Measurements from ENCODE around the gene ACVR2B. TPM values are rescaled to one million over a fixed set of nuclear protein-coding genes. Genes with fewer than 3 reads are reported as not detected.

ACVR2B gene
- total and polyA plus RNA-seq, 3 experiments from 2014 or later = 0.43 to 6.0 (median 5.5) TPM

DNA sequence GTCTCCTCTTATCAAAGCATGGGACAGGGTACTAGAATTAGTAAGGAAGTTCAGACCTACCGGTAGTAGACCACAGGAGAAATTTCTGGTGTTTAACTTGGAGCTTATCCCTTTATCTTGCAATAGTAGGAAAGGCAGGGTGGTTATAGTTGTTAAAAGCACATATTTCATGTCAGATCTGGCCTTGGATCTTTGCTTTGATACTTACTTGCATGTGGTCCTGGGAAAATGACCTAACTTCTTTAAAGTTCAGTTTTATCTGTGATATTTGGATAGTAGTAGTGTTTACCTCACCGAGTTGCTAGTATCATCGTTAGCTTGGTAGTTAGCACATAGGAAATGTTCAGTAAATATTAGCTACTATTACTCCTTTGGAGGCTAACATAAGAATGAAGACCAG is 57.9 kb downstream of the ACVR2B start:
- Mint-ChIP-seq H3K27ac (peak overlapping the region in 1 of 8 donors; percentile 8), H3K27me3 (no peaks in the 10 kb centered on the region), H3K4me1 (peaks cover 0 to 4% (median 0%) of the 10 kb centered on the region in 3 donors), H3K36me3 (peaks cover 10 to 64% (median 23%) of the 10 kb centered on the region in 3 donors), H3K9me3 (no peaks in the 10 kb centered on the region), H3K4me3 (no peak overlapping the region)
- ChIA-PET POLR2A (no interaction called here), CTCF (interaction anchor here (1.3 to 1.6 kb wide), 2 partner anchors 10 to 140 kb away, joined by 5 to 9 read pairs; no protein-coding TSS in a partner anchor)
- Histone ChIP-seq H3K4me1 (ENCODE audit: insufficient read depth, low read length) (no peaks in the 10 kb centered on the region), H3K9me3 (ENCODE audit: low read length) (no peaks in the 10 kb centered on the region), H3K4me3 (ENCODE audit: low read length) (no peak overlapping the region), H3K27ac (ENCODE audit: low read depth, low read length) (no peak overlapping the region), H3K27me3 (ENCODE audit: insufficient read depth, low read length, poor library complexity, severe bottlenecking) (no peaks in the 10 kb centered on the region), H3K36me3 (ENCODE audit: insufficient read depth, low read length) (no peaks in the 10 kb centered on the region)
- DNase-seq = no peak

DNA sequence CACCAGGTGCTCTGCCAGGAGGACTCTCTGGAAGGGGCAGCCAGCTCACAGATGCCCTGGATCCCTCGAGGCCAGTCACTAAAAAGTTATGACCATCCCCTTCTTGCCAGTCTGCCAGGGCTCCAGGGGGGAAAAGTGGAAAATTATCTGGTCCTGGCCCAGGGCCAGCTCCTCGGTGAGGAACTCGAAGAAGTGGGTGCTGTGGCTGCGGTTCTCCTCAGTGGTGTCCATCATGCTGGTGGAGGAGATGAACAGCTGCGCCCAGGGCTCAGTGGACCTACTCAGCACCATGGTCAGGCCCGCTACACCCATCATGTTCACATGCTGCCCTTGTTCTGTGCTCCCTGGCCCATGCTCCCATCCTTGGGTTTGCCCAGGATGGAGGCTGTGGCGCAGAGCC is 61.7 kb downstream of the ACVR2B start:
- Histone ChIP-seq H3K36me3 (ENCODE audit: insufficient read depth, low read length) (no peaks in the 10 kb centered on the region), H3K4me1 (ENCODE audit: insufficient read depth, low read length) (peaks cover 17% of the 10 kb centered on the region), H3K9me3 (ENCODE audit: low read length) (no peaks in the 10 kb centered on the region), H3K27me3 (ENCODE audit: insufficient read depth, low read length, poor library complexity, severe bottlenecking) (no peaks in the 10 kb centered on the region), H3K27ac (ENCODE audit: low read depth, low read length) (no peak overlapping the region), H3K4me3 (ENCODE audit: low read length) (no peak overlapping the region)
- CTCF ChIA-PET = no interaction called here
- Mint-ChIP-seq H3K4me1 (peaks cover 22 to 26% (median 26%) of the 10 kb centered on the region in 3 donors), H3K9me3 (no peaks in the 10 kb centered on the region), H3K36me3 (peaks cover 4 to 47% (median 14%) of the 10 kb centered on the region in 3 donors), H3K27me3 (no peaks in the 10 kb centered on the region), H3K4me3 (no peak overlapping the region), H3K27ac (no peak overlapping the region)
- POLR2A ChIA-PET = no interaction called here
- no peak for DNase-seq

DNA sequence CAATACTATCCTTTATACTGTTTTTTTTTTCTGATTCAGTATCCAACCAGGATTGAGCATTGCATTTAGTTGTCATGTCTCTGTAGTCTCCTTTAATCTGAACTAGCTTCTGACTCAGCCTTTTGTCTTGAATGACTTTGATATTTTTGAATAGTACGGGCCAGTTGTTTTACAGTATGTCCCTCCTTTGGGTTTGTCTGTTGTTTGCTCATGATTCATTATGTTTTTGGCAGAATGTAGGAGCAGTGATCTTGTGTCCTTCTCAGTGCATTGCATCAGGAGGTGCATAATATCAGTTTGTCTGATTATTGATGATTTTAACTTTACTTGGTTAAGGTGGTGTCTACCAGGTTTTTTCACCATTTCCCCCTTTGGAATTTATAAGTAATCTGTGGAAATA is 63.0 kb downstream of the ACVR2B start:
- Histone ChIP-seq H3K4me1 (ENCODE audit: insufficient read depth, low read length) (peaks cover 27% of the 10 kb centered on the region), H3K36me3 (ENCODE audit: insufficient read depth, low read length) (no peaks in the 10 kb centered on the region), H3K27ac (ENCODE audit: low read depth, low read length) (no peak overlapping the region), H3K4me3 (ENCODE audit: low read length) (no peak overlapping the region), H3K9me3 (ENCODE audit: low read length) (no peaks in the 10 kb centered on the region), H3K27me3 (ENCODE audit: insufficient read depth, low read length, poor library complexity, severe bottlenecking) (no peaks in the 10 kb centered on the region)
- Mint-ChIP-seq H3K4me1 (peaks cover 33 to 39% (median 39%) of the 10 kb centered on the region in 3 donors), H3K9me3 (no peaks in the 10 kb centered on the region), H3K36me3 (peaks cover 1 to 38% (median 14%) of the 10 kb centered on the region in 3 donors), H3K27me3 (no peaks in the 10 kb centered on the region), H3K27ac (peak overlapping the region in 1 of 8 donors; percentile 21), H3K4me3 (no peak overlapping the region)
- CTCF ChIA-PET = no interaction called here
- DNase-seq = no peak
- POLR2A ChIA-PET = no interaction called here

DNA sequence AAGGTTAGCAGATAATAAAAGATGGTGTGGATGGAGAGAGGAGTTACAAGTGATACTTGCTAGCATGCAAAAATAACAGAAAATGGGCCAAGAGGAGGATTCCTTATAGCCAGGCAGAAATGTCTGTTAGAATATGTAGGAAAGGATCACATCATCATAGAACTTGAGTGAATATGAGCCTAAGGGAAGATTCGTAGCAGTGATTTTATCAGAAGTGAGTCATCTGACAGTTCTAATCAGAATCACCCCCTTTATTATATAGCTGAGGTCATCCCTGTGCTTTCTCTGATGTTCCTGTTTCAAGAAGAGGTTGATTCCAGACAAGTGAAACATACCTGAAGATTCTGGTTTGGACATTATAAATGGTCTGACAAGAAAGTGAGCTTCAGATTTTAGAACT is 65.3 kb downstream of the ACVR2B start:
- Histone ChIP-seq H3K4me3 (ENCODE audit: low read length) (no peak overlapping the region), H3K9me3 (ENCODE audit: low read length) (no peaks in the 10 kb centered on the region), H3K4me1 (ENCODE audit: insufficient read depth, low read length) (peaks cover 27% of the 10 kb centered on the region), H3K27ac (ENCODE audit: low read depth, low read length) (no peak overlapping the region), H3K36me3 (ENCODE audit: insufficient read depth, low read length) (no peaks in the 10 kb centered on the region), H3K27me3 (ENCODE audit: insufficient read depth, low read length, poor library complexity, severe bottlenecking) (no peaks in the 10 kb centered on the region)
- H3K4me3 Mint-ChIP-seq = peak overlapping the region in 2 of 7 donors; percentile 13 to 73
- DNase-seq = no peak
- peak overlapping the region; percentile 57 to 98 (median 85) for H3K27ac Mint-ChIP-seq
- H3K4me1 Mint-ChIP-seq = peaks cover 33 to 43% (median 39%) of the 10 kb centered on the region in 3 donors
- no peaks in the 10 kb centered on the region for H3K27me3 Mint-ChIP-seq
- H3K9me3 Mint-ChIP-seq = no peaks in the 10 kb centered on the region
- peaks cover 0 to 37% (median 7%) of the 10 kb centered on the region in 3 donors for H3K36me3 Mint-ChIP-seq
- CTCF ChIA-PET = interaction anchor here (1.0 to 6.1 kb wide), 3 partner anchors 17 to 135 kb away, joined by 3 to 79 read pairs (median 6); no protein-coding TSS in a partner anchor
- POLR2A ChIA-PET = interaction anchor here (0.7 kb wide), 1 partner anchor 22 kb away, joined by 3 read pairs; no protein-coding TSS in a partner anchor

DNA sequence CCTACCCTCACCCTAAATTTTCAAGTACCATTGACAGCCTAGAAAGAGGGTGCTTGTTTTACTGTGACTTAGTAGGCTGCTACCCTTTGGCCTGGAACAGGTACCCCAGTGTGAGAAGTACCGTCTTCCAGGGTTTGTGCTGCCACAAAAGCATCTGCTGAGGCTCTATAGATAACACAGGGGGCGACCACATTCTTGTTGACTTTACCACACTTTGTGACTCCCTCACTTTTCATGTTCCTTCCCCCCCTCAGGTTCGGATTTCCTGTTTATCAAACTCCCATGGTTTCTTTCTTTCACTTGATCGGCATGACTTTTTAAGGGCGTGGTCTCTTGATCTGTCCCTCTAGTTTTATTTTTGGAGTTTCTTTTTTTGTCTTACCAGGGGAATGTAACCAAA is 66.0 kb downstream of the ACVR2B start:
- Histone ChIP-seq H3K27me3 (ENCODE audit: insufficient read depth, low read length, poor library complexity, severe bottlenecking) (no peaks in the 10 kb centered on the region), H3K27ac (ENCODE audit: low read depth, low read length) (no peak overlapping the region), H3K4me1 (ENCODE audit: insufficient read depth, low read length) (peaks cover 27% of the 10 kb centered on the region), H3K36me3 (ENCODE audit: insufficient read depth, low read length) (no peaks in the 10 kb centered on the region), H3K9me3 (ENCODE audit: low read length) (no peaks in the 10 kb centered on the region), H3K4me3 (ENCODE audit: low read length) (peak overlapping the region; percentile 1)
- DNase-seq = peak in 3 of 5 donors; percentile 55 to 72 (median 63)
- Mint-ChIP-seq H3K9me3 (no peaks in the 10 kb centered on the region), H3K4me1 (peaks cover 33 to 43% (median 39%) of the 10 kb centered on the region in 3 donors), H3K27ac (peak overlapping the region; percentile 57 to 98 (median 85)), H3K4me3 (peak overlapping the region; percentile 11 to 73 (median 60)), H3K27me3 (no peaks in the 10 kb centered on the region), H3K36me3 (peaks cover 2 to 39% (median 9%) of the 10 kb centered on the region in 3 donors)
- POLR2A ChIA-PET = no interaction called here
- CTCF ChIA-PET = interaction anchor here (2.0 to 6.1 kb wide), 4 partner anchors 20 to 134 kb away, joined by 4 to 79 read pairs (median 14); partner anchors contain the start of gene EXOG

DNA sequence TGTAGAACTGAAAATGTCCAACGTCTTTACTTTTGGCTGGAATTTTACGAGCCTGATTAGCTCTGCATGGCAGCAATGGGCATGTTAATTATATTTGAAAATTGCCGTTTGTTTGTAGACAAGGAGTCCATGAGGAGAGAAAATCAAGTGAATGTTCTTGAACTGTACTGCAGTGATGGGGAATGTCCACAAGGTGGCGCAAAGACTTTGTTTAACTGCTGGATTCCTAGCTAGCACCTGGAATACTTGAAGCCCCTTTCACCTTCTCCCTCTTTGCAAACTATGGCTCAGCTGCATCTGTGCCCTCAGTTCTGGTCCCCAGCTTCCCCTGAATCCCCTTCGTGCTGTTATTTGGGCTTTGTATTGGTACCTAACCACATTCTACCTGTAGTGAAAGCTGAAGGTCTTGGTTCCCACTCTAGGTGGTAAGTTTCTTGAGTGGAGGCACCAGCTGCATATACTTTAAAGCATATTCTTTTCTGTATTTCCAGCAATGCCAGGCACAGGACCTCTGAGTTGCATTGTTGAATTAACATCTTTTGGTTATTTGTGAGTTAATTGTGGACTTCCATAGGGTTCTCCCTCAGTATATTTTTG is 67.8 kb downstream of the ACVR2B start:
- H3K27ac Mint-ChIP-seq = peak overlapping the region in 3 of 8 donors; percentile 43 to 95 (median 77)
- peaks cover 33 to 43% (median 39%) of the 10 kb centered on the region in 3 donors for H3K4me1 Mint-ChIP-seq
- H3K4me3 Mint-ChIP-seq = peak overlapping the region in 1 of 7 donors; percentile 21
- no peaks in the 10 kb centered on the region for H3K27me3 Mint-ChIP-seq
- POLR2A ChIA-PET = interaction anchor here (1.0 kb wide), 1 partner anchor 25 kb away, joined by 3 read pairs; the partner anchor contains the start of gene EXOG
- Histone ChIP-seq H3K9me3 (ENCODE audit: low read length) (no peaks in the 10 kb centered on the region), H3K27me3 (ENCODE audit: insufficient read depth, low read length, poor library complexity, severe bottlenecking) (no peaks in the 10 kb centered on the region), H3K27ac (ENCODE audit: low read depth, low read length) (no peak overlapping the region), H3K4me3 (ENCODE audit: low read length) (no peak overlapping the region), H3K36me3 (ENCODE audit: insufficient read depth, low read length) (peaks cover 4% of the 10 kb centered on the region), H3K4me1 (ENCODE audit: insufficient read depth, low read length) (peaks cover 27% of the 10 kb centered on the region)
- H3K36me3 Mint-ChIP-seq = peaks cover 7 to 48% (median 17%) of the 10 kb centered on the region in 3 donors
- CTCF ChIA-PET = interaction anchor here (0.6 to 6.1 kb wide), 29 partner anchors 8 to 770 kb away, joined by 3 to 79 read pairs (median 4); partner anchors contain the start of genes EXOG and XYLB
- DNase-seq = peak; percentile 21 to 74 (median 51)
- no peaks in the 10 kb centered on the region for H3K9me3 Mint-ChIP-seq

DNA sequence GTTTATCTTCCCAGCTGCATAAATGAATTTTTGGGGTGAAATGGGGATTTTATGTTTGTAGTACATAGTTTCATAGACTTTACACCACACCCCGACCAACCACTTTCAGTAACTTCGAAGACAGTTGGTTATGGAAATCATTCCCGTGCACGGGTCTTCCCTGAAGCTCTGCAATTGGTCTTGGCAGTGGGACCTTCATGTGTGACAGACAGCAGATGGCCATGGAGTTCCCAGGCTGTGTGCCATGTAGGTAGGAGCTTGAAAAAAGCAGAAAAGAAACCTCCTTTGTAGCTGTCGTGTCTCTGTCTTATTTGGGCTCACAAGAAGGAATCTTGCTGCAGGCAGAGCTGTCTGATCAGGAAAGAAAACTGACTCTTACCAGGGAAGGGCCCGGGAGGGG is 68.3 kb downstream of the ACVR2B start:
- no peaks in the 10 kb centered on the region for H3K27me3 Mint-ChIP-seq
- Histone ChIP-seq H3K4me1 (ENCODE audit: insufficient read depth, low read length) (peaks cover 27% of the 10 kb centered on the region), H3K27me3 (ENCODE audit: insufficient read depth, low read length, poor library complexity, severe bottlenecking) (no peaks in the 10 kb centered on the region), H3K27ac (ENCODE audit: low read depth, low read length) (no peak overlapping the region), H3K9me3 (ENCODE audit: low read length) (no peaks in the 10 kb centered on the region), H3K4me3 (ENCODE audit: low read length) (no peak overlapping the region), H3K36me3 (ENCODE audit: insufficient read depth, low read length) (peaks cover 4% of the 10 kb centered on the region)
- H3K4me3 Mint-ChIP-seq = no peak overlapping the region
- POLR2A ChIA-PET = interaction anchor here (1.0 kb wide), 1 partner anchor 26 kb away, joined by 3 read pairs; the partner anchor contains the start of gene EXOG
- peaks cover 7 to 48% (median 16%) of the 10 kb centered on the region in 3 donors for H3K36me3 Mint-ChIP-seq
- CTCF ChIA-PET = interaction anchor here (0.8 to 6.1 kb wide), 26 partner anchors 8 to 770 kb away, joined by 3 to 79 read pairs (median 4); partner anchors contain the start of genes EXOG and XYLB
- H3K9me3 Mint-ChIP-seq = no peaks in the 10 kb centered on the region
- peaks cover 33 to 43% (median 39%) of the 10 kb centered on the region in 3 donors for H3K4me1 Mint-ChIP-seq
- no peak overlapping the region for H3K27ac Mint-ChIP-seq
- DNase-seq = no peak

DNA sequence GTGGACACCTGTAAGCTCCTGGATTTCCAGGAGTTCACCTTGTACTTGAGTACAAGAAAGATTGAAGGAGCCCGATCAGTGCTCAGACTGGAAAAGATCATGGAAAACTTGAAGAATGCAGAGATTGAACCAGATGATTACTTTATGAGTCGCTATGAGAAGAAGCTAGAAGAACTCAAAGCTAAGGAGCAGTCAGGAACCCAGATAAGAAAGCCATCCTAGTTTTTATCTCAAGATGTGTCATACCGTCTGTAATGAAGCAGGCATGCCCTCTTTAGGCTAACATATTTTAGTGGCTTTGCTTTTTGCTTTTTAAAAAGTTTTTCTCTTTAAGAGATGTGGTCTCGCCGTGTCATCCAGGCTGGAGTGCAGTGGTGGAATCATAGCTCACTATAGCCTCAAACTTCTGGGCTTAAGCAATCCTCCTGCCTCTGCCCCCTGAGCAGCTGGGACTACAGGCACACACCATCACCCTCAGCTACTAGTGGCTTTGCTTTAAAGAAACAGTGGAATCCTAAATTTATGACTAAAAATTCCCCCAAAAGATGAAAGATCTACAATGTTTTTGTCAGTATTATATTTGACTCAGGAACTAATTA is 70.5 kb downstream of the ACVR2B start:
- Histone ChIP-seq H3K36me3 (ENCODE audit: insufficient read depth, low read length) (peaks cover 4% of the 10 kb centered on the region), H3K4me3 (ENCODE audit: low read length) (no peak overlapping the region), H3K4me1 (ENCODE audit: insufficient read depth, low read length) (peaks cover 21% of the 10 kb centered on the region), H3K27me3 (ENCODE audit: insufficient read depth, low read length, poor library complexity, severe bottlenecking) (no peaks in the 10 kb centered on the region), H3K9me3 (ENCODE audit: low read length) (no peaks in the 10 kb centered on the region), H3K27ac (ENCODE audit: low read depth, low read length) (no peak overlapping the region)
- no peak for DNase-seq
- POLR2A ChIA-PET = no interaction called here
- Mint-ChIP-seq H3K27ac (no peak overlapping the region), H3K27me3 (no peaks in the 10 kb centered on the region), H3K4me1 (peaks cover 21 to 28% (median 25%) of the 10 kb centered on the region in 3 donors), H3K36me3 (peaks cover 7 to 61% (median 22%) of the 10 kb centered on the region in 3 donors), H3K4me3 (no peak overlapping the region), H3K9me3 (no peaks in the 10 kb centered on the region)
- CTCF ChIA-PET = interaction anchor here (1.0 to 6.1 kb wide), 3 partner anchors 10 to 129 kb away, joined by 3 to 79 read pairs (median 3); no protein-coding TSS in a partner anchor
